BLaER1 (cell line): ENCODE measurements around the gene TUBGCP2.

Source experiments
- H3K27ac ChIP-seq: shearing (Covaris generic); formaldehyde crosslinking; 2 replicates; pipeline ENCODE4 v1.8.1; 2022
- H3K27me3 ChIP-seq: shearing (Covaris generic); formaldehyde crosslinking; 2 replicates; pipeline ENCODE4 v1.8.1; 2022
- H3K36me3 ChIP-seq: shearing (Covaris generic); formaldehyde crosslinking; 2 replicates; pipeline ENCODE4 v1.8.1; 2022
- H3K4me1 ChIP-seq: shearing (Covaris generic); formaldehyde crosslinking; 2 replicates; pipeline ENCODE4 v1.8.1; 2022
- H3K4me2 ChIP-seq: shearing (Covaris generic); formaldehyde crosslinking; 2 replicates; pipeline ENCODE4 v1.8.1; 2022
- H3K4me3 ChIP-seq: shearing (Covaris generic); formaldehyde crosslinking; 2 replicates; pipeline ENCODE4 v1.8.1; 2022
- H3K9ac ChIP-seq: shearing (Covaris generic); formaldehyde crosslinking; 2 replicates; pipeline ENCODE4 v1.8.1; 2022
- H3K9me3 ChIP-seq: shearing (Covaris generic); formaldehyde crosslinking; 2 replicates; pipeline ENCODE4 v1.8.1; 2022
- H4K20me1 ChIP-seq: shearing (Covaris generic); formaldehyde crosslinking; 2 replicates; pipeline ENCODE4 v1.8.1; 2022
- Cebpa-rat ChIP-seq: shearing (Covaris generic); IDR thresholded peaks from 2 replicates; pipeline ENCODE4 v1.8.1; 2022

The TUBGCP2 gene

GRCh38 chr10:133243593-133243992 is 65.1 kb downstream of the TUBGCP2 start:
- Histone ChIP-seq H3K27ac (no peak overlapping the region), H3K36me3 (no peaks in the 10 kb centered on the region), H3K4me3 (no peak overlapping the region), H3K4me2 (peak overlapping the region; percentile 96), H4K20me1 (no peaks in the 10 kb centered on the region), H3K9ac (no peak overlapping the region), H3K4me1 (peaks cover 83% of the 10 kb centered on the region), H3K9me3 (no peaks in the 10 kb centered on the region), H3K27me3 (peaks cover 39% of the 10 kb centered on the region)
- TF ChIP-seq Cebpa-rat: no peak

DNA sequence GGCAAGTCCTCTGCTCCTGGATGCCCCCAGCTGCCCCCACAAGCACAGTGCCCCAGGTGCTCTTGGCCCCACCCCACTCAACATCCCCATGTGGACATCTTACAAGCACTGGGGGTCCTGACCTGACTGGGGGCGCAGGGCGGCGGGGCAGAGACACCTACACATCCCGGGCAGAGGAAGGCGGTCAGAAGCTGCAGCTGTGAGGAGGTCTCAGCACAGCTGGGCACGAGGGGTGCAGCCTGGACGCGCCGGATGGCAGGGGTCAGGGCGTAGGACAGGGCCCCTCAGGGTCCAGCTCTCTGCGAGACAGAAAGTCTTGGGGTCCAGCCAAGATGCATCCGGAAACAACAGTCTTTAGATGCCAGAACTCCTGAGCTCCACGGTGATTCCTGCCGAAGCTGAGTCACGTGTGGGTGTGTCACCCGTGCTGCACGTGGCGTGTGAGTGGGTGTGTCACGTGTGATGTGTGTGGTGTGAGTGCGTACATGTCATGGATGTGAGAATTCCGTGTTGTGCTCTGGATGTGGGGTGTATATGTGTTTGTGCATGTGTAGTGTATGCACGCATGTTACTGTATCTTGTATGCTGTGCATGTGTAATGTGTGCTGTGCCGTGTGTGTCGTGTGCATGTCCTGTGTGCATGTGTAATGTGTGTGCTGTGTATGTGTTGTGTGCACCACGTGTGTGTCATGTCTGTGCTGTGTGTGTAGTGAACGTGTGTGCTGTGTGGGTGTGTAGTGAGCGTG is 65.9 kb downstream of the TUBGCP2 start:
- no peaks in the 10 kb centered on the region for H3K9me3 ChIP-seq
- H3K4me1 ChIP-seq: peaks cover 88% of the 10 kb centered on the region
- H3K9ac ChIP-seq: no peak overlapping the region
- no peak for TF ChIP-seq Cebpa-rat
- peak overlapping the region; percentile 96 for H3K4me2 ChIP-seq
- H3K36me3 ChIP-seq: no peaks in the 10 kb centered on the region
- no peak overlapping the region for H3K4me3 ChIP-seq
- peaks cover 6% of the 10 kb centered on the region; the same call in 1 of the 2 replicates for H4K20me1 ChIP-seq
- H3K27ac ChIP-seq: no peak overlapping the region
- peaks cover 47% of the 10 kb centered on the region for H3K27me3 ChIP-seq

- Histone ChIP-seq H3K36me3 (no peaks in the 10 kb centered on the region), H4K20me1 (peaks cover 17% of the 10 kb centered on the region), H3K9ac (peak overlapping the region; percentile 35; the same call in 1 of the 2 replicates), H3K4me3 (peak overlapping the region; percentile 57), H3K27ac (peak overlapping the region; percentile 15; the same call in 1 of the 2 replicates), H3K4me2 (peak overlapping the region; percentile 96), H3K9me3 (no peaks in the 10 kb centered on the region), H3K27me3 (peaks cover 58% of the 10 kb centered on the region), H3K4me1 (peaks cover 87% of the 10 kb centered on the region)
- no peak for TF ChIP-seq Cebpa-rat
These were observed 67.0 kb downstream of the TUBGCP2 start for GRCh38 chr10:133241501-133242205.

GRCh38 chr10:133239990-133240389 is 68.7 kb downstream of the TUBGCP2 start:
- no peak overlapping the region for H3K27ac ChIP-seq
- no peaks in the 10 kb centered on the region for H3K9me3 ChIP-seq
- H3K4me1 ChIP-seq: peaks cover 84% of the 10 kb centered on the region
- H3K27me3 ChIP-seq: peaks cover 75% of the 10 kb centered on the region
- H3K36me3 ChIP-seq: no peaks in the 10 kb centered on the region
- H3K4me3 ChIP-seq: no peak overlapping the region
- H3K4me2 ChIP-seq: peak overlapping the region; percentile 96
- TF ChIP-seq Cebpa-rat: no peak
- H3K9ac ChIP-seq: no peak overlapping the region
- peaks cover 27% of the 10 kb centered on the region for H4K20me1 ChIP-seq

GRCh38 chr10:133238466-133238804 is 70.2 kb downstream of the TUBGCP2 start:
- H3K9me3 ChIP-seq: no peaks in the 10 kb centered on the region
- H3K9ac ChIP-seq: no peak overlapping the region
- no peaks in the 10 kb centered on the region for H3K36me3 ChIP-seq
- no peak overlapping the region for H3K4me3 ChIP-seq
- peaks cover 84% of the 10 kb centered on the region for H3K27me3 ChIP-seq
- H3K4me1 ChIP-seq: peaks cover 70% of the 10 kb centered on the region
- no peak overlapping the region for H3K27ac ChIP-seq
- no peak for TF ChIP-seq Cebpa-rat
- H4K20me1 ChIP-seq: peaks cover 32% of the 10 kb centered on the region
- peak overlapping the region; percentile 22; the same call in 1 of the 2 replicates for H3K4me2 ChIP-seq

DNA sequence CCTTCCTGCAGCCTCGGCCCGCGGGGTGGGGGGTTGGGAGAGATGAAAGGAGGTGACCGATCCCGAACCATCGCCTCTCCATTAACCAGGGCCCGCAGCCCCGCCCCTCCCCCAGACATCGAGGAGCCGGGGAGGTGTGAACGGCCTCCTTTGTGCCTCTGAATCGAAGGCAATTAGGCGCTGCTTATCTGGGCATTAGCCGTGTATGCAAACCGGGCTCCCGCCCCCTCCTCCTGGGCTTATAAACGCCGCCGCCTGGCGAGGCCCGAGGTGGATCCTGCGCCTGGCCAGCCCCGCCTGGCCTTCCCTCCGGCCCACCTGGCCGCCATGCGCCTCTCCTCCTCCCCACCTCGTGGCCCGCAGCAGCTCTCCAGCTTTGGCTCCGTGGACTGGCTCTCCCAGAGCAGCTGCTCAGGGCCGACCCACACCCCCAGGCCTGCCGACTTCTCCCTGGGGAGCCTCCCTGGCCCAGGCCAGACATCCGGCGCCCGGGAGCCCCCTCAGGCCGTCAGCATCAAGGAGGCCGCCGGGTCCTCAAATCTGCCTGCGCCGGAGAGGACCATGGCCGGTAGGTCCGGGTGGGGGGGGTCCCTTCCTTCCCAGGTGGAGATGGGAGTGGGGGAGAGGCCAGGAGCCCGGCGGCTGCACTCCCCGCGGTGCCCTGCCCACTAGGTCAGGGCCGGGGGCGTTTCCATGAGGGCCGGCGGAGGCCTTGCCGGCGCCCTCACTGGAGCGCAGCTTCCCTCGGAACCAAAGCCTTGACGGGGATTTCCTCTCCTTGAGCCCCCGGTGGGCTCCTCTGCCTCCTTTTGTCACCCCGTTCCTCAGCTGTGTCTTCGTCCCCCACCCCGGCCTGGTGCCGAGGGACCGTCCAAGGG is 70.8 kb downstream of the TUBGCP2 start, which contains the start of gene VENTX:
Gene VENTX (plus strand): TSS at position 268 of the 878 bp plus-strand sequence. CDS start 60 bp downstream, at position 328.
- TF ChIP-seq Cebpa-rat: no peak
- Histone ChIP-seq H3K9me3 (no peaks in the 10 kb centered on the region), H3K27ac (no peak within 1 kb of the TSS), H3K9ac (no peak within 1 kb of the TSS), H3K4me3 (0 out of 2 replicates have a peak within 1 kb of the TSS, but pooled peaks have one; percentile 25), H3K4me2 (peak within 1 kb of the TSS; percentile 40), H3K4me1 (peaks cover 64% of the 10 kb centered on the region), H4K20me1 (peaks cover 37% of the 10 kb centered on the region), H3K27me3 (peaks cover 84% of the 10 kb centered on the region), H3K36me3 (no peaks in the 10 kb centered on the region)

DNA sequence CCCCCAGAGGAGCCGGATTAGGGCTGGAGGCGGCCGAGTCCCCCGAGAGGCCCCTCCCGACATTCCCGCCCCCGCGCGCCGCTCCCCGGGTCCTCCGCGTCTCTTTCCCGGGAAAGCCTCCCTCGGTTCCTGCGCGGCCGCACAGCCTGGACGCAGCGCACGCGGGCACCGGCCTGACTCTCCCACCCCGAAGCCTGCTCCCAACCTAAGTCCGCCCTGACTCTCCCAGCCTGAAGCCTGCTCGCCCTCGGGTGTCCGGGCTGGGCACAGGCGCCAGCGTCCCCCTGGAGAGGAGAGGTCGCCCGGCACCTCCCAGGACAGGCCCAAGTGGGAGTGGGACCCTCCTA is 71.5 kb downstream of the TUBGCP2 start:
- Histone ChIP-seq H3K27ac (no peak overlapping the region), H3K4me1 (peaks cover 60% of the 10 kb centered on the region), H4K20me1 (peaks cover 37% of the 10 kb centered on the region), H3K27me3 (peaks cover 90% of the 10 kb centered on the region), H3K9me3 (no peaks in the 10 kb centered on the region), H3K4me2 (peak overlapping the region; percentile 40; the same call in 1 of the 2 replicates), H3K9ac (no peak overlapping the region), H3K36me3 (no peaks in the 10 kb centered on the region), H3K4me3 (0 out of 2 replicates have a peak overlapping the region, but pooled peaks have one; percentile 25)
- TF ChIP-seq Cebpa-rat: no peak

- no peak for TF ChIP-seq Cebpa-rat
- peaks cover 91% of the 10 kb centered on the region for H3K27me3 ChIP-seq
- H4K20me1 ChIP-seq: peaks cover 41% of the 10 kb centered on the region
- no peaks in the 10 kb centered on the region for H3K36me3 ChIP-seq
- no peaks in the 10 kb centered on the region for H3K9me3 ChIP-seq
- no peak overlapping the region for H3K27ac ChIP-seq
- H3K4me3 ChIP-seq: 0 out of 2 replicates have a peak overlapping the region, but pooled peaks have one; percentile 25
- H3K9ac ChIP-seq: no peak overlapping the region
- peak overlapping the region; percentile 40; the same call in 1 of the 2 replicates for H3K4me2 ChIP-seq
- H3K4me1 ChIP-seq: peaks cover 60% of the 10 kb centered on the region
These were observed 72.1 kb downstream of the TUBGCP2 start for GRCh38 chr10:133236401-133237240.
